Measurements from ENCODE around the gene NRN1L. TPM values are rescaled to one million over a fixed set of nuclear protein-coding genes. Genes with fewer than 3 reads are reported as not detected.

Gene NRN1L
- total and polyA plus RNA-seq, 2 of the 4 experiments (the other 2 are of a cell fraction): 0.27 TPM; not detected in 1

DNA sequence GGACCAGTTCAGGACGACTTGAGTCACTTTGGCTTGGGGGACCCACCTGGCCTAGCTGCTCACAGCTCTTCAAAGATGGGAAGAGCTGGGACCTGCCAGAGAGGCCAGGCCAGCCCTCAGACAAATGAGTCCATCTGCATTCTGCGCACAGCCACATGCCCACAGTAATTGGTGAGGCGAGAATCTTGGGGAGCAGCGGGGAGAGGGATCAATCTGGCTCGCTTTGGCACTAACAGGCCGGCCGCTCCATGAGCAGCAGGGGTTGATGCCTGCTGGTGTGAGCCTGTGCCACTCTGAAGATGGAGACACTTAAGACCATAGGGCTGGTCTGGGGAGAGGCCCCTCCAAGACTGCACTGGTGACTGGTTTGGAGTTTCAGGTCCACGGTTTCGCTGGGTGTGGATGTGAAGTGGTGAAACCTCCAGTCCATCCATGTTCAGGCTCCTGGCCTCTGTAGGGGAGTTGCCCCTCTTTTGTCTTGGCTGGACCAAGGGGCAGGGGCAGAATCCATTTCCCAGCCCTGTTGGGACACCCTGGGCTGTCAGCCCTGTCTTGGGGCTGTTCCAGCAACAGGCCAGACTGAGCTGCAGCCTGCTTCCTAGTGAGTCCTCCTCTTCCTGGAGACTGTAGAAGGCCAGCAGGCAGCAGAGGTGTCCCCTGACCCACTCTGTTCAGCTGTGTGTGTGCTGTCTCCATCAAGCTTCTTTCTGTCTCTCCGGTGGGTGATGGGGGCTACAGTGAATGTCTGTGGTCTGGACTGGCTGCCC lies 39.6 kb downstream of the NRN1L start:
- H3K36me3 ChIP-seq (ENCODE audit: control insufficient read depth, insufficient read depth, low read length): peaks cover 27% of the 10 kb centered on the region
- CTCF ChIA-PET: interaction anchor here (0.6 to 0.9 kb wide), 2 partner anchors 42 to 403 kb away, joined by 3 to 8 read pairs; no protein-coding TSS in a partner anchor
- ATAC-seq (ENCODE audit: low read depth) (no peak), DNase-seq (no peak)
- no TSS peak for BruUV-seq (replicated peaks)
- no peak overlapping the region for H3K27ac ChIP-seq (ENCODE audit: insufficient read depth, low read length)
- no peak overlapping the region for H3K9ac ChIP-seq (ENCODE audit: low read depth, low read length)
- no peak overlapping the region for H2BK20ac ChIP-seq (ENCODE audit: low read depth, low read length)
- H2AFZ ChIP-seq (replicated peaks; ENCODE audit: low read length, poor library complexity): no peak overlapping the region
- H3K27me3 ChIP-seq (ENCODE audit: control insufficient read depth, insufficient read depth, low read length): no peaks in the 10 kb centered on the region
- intact Hi-C loops (cut with micrococcal nuclease): no loop called here
- H3K23ac ChIP-seq (ENCODE audit: low read depth, low read length): no peak overlapping the region
- no peak overlapping the region for H3K4ac ChIP-seq (ENCODE audit: low read depth, low read length)
- peaks cover 12 to 59% of the 10 kb centered on the region in 2 experiments for H3K79me1 ChIP-seq (ENCODE audit: low read depth in 1 of 2, low read length in 2 of 2)
- in situ Hi-C loops (cut with MboI; ENCODE audit: low sequenced_read_pairs): no loop called here
- H4K5ac ChIP-seq (ENCODE audit: low read depth, low read length): no peak overlapping the region
- H3K56ac ChIP-seq (ENCODE audit: extremely low read depth, insufficient read depth, low read length): no peak overlapping the region
- H2AK9ac ChIP-seq (replicated peaks; ENCODE audit: low read depth, low read length, poor library complexity): no peak overlapping the region
- dilution Hi-C loops (cut with HindIII; ENCODE audit: low sequenced_read_pairs, unreplicated experiment): no loop called here
- no peak overlapping the region for H2BK120ac ChIP-seq (ENCODE audit: low read depth, low read length)
- peaks cover 66% of the 10 kb centered on the region for H4K20me1 ChIP-seq (ENCODE audit: insufficient read depth, low read length)
- no peak overlapping the region for H4K91ac ChIP-seq (ENCODE audit: insufficient read depth, low read depth, low read length)
- no peak overlapping the region for H2BK5ac ChIP-seq (ENCODE audit: low read depth, low read length, poor library complexity, severe bottlenecking)
- H3K18ac ChIP-seq (ENCODE audit: low read depth, low read length): no peak overlapping the region
- peaks cover 6% of the 10 kb centered on the region for H3K9me1 ChIP-seq (ENCODE audit: insufficient read depth, low read length)
- H2BK15ac ChIP-seq (ENCODE audit: low read depth, low read length): no peak overlapping the region
- no peak overlapping the region for H2AK5ac ChIP-seq (ENCODE audit: low read depth, low read length)
- 96% methylated on average over 4 of the region's 10 CpGs; no CpG with 5 or more reads in 1 of the 2 experiments for WGBS, 2 experiments (ENCODE audit: extremely low coverage in 2 of 2, insufficient read length in 1 of 2)
- H3K4me1 ChIP-seq (ENCODE audit: control insufficient read depth, insufficient read depth, low read length): no peaks in the 10 kb centered on the region
- H3K4me2 ChIP-seq (ENCODE audit: low read depth, low read length): no peak overlapping the region
- POLR2A ChIA-PET (ENCODE audit: unreplicated experiment): interaction anchor here (1.0 kb wide), 1 partner anchor 8 kb away, joined by 3 read pairs; no protein-coding TSS in a partner anchor
- no peaks in the 10 kb centered on the region for H3K9me3 ChIP-seq (ENCODE audit: control insufficient read depth, insufficient read depth, low read length)
- H3K14ac ChIP-seq (replicated peaks; ENCODE audit: low read depth, low read length): no peak overlapping the region
- H3K4me3 ChIP-seq (ENCODE audit: insufficient read depth, low read depth, low read length): no peak overlapping the region
- no peak overlapping the region for H4K8ac ChIP-seq (ENCODE audit: low read depth in 2 of 2, low read length in 2 of 2)
- TF ChIP-seq CHD1 (IDR thresholded peaks at IDR 0.05; ENCODE audit: low read depth, low read length): no peak
- TF ChIP-seq NFE2L2 (IDR thresholded peaks at IDR 0.05; ENCODE audit: low read depth, low read length): no peak
- no peak for TF ChIP-seq FOS (IDR thresholded peaks at IDR 0.05; ENCODE audit: low read depth, low read length)
- no peak for TF ChIP-seq SMC3 (IDR thresholded peaks at IDR 0.05; ENCODE audit: low read depth, low read length)
- no peak for TF ChIP-seq MXI1 (IDR thresholded peaks at IDR 0.05; ENCODE audit: borderline replicate concordance, low read depth, low read length)
- TF ChIP-seq RFX5 (IDR thresholded peaks at IDR 0.05; ENCODE audit: low read depth, low read length): no peak
- TF ChIP-seq, protein P1, sequence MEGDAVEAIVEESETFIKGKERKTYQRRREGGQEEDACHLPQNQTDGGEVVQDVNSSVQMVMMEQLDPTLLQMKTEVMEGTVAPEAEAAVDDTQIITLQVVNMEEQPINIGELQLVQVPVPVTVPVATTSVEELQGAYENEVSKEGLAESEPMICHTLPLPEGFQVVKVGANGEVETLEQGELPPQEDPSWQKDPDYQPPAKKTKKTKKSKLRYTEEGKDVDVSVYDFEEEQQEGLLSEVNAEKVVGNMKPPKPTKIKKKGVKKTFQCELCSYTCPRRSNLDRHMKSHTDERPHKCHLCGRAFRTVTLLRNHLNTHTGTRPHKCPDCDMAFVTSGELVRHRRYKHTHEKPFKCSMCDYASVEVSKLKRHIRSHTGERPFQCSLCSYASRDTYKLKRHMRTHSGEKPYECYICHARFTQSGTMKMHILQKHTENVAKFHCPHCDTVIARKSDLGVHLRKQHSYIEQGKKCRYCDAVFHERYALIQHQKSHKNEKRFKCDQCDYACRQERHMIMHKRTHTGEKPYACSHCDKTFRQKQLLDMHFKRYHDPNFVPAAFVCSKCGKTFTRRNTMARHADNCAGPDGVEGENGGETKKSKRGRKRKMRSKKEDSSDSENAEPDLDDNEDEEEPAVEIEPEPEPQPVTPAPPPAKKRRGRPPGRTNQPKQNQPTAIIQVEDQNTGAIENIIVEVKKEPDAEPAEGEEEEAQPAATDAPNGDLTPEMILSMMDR (conservative IDR thresholded peaks at IDR 0.05; ENCODE audit: low read depth, low read length): no peak
- no peak for TF ChIP-seq MAFK (IDR thresholded peaks at IDR 0.05; ENCODE audit: low read depth, low read length)
- TF ChIP-seq MAZ (IDR thresholded peaks at IDR 0.05; ENCODE audit: borderline replicate concordance, low read depth, low read length): no peak
- TF ChIP-seq, protein P2, sequence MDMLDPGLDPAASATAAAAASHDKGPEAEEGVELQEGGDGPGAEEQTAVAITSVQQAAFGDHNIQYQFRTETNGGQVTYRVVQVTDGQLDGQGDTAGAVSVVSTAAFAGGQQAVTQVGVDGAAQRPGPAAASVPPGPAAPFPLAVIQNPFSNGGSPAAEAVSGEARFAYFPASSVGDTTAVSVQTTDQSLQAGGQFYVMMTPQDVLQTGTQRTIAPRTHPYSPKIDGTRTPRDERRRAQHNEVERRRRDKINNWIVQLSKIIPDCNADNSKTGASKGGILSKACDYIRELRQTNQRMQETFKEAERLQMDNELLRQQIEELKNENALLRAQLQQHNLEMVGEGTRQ (IDR thresholded peaks at IDR 0.05; ENCODE audit: low read depth, low read length): no peak
- TF ChIP-seq RCOR1 (IDR thresholded peaks at IDR 0.05; ENCODE audit: insufficient replicate concordance, low read length): no peak
- TF ChIP-seq POLR2A (IDR thresholded peaks at IDR 0.05; ENCODE audit: low read depth, low read length): no peak
- TF ChIP-seq, protein P3, sequence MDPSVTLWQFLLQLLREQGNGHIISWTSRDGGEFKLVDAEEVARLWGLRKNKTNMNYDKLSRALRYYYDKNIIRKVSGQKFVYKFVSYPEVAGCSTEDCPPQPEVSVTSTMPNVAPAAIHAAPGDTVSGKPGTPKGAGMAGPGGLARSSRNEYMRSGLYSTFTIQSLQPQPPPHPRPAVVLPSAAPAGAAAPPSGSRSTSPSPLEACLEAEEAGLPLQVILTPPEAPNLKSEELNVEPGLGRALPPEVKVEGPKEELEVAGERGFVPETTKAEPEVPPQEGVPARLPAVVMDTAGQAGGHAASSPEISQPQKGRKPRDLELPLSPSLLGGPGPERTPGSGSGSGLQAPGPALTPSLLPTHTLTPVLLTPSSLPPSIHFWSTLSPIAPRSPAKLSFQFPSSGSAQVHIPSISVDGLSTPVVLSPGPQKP (IDR thresholded peaks at IDR 0.05; ENCODE audit: borderline replicate concordance, low read depth, low read length): no peak
- TF ChIP-seq RAD21 (IDR thresholded peaks at IDR 0.05; ENCODE audit: low read length): no peak
- TF ChIP-seq CEBPB (IDR thresholded peaks at IDR 0.05; ENCODE audit: low read depth, low read length): no peak
